Measurements from ENCODE around the gene ATP6V1F.
A peak's percentile ranks its signal among the peaks of the same experiment; 100 is the strongest.

Gene ATP6V1F

DNA sequence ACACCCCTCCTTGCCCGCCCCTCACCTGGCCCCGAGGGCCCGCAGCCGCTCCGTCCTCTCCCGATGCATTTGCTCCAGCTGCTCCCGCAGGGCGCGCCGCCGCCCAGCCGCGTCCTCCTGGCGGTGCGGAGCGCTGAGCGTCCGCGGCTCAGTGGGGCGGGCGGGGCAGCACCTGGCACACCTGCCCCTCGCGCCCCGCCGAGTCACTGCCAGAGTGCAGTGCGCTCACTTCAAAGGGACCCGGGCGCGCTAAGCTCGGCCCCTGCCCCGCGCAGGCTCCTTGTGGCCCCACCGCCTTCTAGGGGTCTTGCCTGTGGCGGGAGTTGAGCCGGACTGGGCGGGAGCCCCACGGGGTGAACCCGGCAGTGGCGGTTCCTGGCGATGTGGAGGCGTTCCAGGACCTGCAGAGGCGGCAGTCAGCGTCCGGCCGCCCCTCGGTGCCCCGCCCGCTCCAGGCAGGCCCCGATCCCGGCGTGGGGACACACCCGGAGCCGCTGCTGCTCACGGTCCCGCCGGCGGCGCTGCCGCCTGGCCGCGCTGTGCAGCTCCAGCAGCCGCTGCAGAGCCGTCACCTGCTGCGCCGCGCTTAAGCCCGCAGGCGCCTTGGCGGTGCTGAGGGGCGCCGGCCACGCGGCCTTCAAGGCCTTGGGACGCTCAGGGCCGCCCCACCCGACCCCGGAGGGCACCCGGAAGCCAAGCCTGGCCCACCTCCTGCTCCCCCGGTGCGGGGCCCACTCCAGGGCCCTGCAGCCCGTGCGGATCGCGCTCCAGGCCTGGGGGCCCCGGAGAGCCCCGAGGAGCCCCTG lies 6.7 kb downstream of the ATP6V1F start:
- peak; percentile 67 to 82 for DNase-seq

DNA sequence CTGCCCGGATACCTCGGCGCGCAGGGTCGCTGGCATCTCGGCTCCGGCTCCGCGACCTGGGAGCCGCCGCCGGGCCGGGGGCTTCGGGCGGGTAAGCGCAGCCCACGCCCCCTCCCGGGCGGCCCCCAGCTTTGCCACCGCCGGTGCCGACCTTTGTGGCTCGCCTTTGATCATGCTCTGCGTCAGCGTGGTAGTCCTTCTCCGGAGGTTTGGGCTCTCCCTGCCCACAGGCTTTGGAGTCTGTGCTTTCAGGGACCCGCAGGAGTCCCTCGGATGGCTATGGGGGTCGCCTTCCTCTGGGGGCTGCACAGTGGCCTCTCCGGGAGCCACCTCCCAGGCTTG lies 7.3 kb downstream of the ATP6V1F start:
- no peak for DNase-seq

DNA sequence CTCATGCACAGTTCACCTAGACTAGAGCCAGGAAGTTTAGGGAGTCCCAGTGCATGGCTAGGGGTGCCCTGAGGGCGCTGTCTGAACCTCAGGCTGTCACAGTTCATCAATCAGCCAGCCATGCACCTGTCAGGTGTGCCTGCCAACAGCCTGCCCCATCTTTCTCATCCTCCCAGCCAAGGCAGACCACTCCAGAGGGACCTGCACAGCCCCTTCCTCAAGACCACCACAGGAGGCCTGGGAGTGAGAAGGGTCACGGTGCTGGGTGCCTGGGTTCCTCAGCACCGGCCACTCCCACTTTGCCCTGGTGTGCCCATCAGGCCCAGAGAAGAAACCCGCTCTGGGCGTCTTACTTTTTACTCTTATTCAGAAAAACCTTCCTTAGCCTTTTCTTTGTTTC lies 8.4 kb downstream of the ATP6V1F start:
- DNase-seq = no peak

DNA sequence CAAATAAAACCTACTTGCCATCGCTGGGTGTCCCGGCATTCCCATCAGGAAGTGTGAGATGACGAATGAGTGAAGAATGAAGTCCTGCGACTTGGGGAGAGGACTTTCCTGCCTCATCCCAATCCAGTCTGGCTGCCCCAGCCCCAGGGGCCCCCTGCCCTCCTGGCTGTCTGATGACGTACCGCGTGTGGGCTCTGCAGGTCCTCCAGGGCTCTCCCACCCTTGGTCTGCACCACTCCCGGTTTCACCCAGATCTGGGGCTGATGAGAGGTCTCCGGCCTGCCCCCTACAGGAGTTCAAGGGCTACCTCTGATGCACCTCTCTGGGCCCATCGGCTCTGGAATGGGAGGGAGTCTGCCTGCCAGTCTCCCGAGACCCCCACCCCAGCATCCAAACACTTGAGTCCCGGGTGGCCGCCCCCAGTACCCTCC lies 9.8 kb downstream of the ATP6V1F start:
- no peak for DNase-seq

DNA sequence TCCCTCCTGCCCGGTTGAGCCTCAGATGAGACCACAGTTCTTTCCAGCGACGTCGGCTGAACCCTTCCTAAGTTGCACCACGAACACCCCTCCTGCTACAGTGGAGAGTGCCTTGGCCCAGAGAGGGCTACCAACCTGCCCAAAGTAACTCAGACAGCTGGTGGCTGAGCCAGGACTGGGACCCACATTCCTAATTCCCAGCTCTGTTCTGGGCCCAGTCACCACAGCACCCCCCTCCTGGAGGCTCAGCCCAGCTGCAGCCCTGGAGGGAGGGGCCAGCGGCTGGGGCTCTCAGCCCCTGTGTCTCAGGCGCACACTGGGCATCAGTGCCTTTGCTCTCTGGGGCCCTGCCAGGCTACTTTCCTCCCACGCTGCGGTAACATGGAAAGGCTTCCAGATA lies 10.6 kb downstream of the ATP6V1F start:
- DNase-seq = no peak

DNA sequence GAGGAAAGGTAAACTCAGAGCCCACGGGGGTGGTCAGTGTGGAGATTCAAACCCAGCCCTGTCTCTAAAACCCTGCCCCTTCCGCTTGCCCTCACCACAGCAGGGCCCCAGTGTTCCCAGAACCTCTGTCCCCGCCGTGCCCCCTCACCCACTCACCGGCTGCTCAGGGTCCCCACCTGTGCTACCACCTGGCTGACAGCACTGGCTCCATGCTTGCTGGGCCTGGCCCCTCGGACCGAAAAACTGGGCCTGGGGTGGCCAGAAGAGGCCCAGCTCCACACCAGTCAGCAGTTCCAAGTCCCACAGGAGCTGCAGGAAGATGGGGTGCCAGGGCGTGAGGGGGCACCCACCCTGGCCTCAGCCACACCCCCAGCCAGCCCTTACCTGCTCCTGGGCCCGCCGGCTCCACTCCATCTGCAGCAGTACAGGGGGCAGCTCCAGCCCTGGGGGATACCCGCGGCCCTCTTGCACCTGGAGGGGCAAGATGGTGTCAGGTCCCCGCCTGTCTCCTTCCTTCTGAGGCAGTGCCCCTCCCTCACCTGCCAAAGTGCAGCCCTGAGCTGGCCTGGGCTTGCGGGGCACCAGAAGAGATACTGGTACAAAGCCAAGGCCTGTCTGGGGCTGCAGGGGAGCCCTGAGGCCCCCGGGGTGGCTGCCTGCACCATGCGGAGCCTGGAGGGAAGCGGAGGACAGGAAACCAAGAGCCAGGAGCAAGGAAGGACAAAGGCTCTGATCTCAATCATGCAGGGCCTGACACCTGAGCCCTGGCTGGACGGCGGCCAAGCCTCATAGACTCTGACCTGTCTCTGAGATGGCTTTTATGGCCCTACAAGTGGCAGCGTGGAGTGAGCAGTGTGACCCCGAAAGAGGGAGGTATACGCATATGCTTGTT lies 11.7 kb downstream of the ATP6V1F start:
- DNase-seq = peak in 1 of 2 experiments; percentile 23

DNA sequence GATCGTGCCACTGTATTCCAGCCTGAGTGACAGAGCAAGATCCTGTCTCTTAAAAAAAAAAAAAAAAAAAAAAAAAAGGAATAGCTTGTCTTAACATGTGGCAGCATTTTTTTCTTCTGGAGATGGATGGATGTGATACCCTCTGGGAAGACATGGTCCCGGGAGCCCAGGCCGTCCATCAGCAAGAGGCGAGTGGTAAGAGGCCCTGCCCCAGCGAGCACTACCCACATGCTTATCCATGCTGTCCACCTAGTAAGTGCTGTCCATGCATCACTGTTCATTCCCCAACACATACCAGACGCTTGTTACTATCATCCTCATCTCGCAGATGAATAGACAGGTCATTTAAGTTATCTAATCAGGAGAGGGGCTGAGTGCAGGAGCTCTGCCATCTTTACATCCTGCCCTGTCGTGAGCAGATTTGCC lies 12.9 kb downstream of the ATP6V1F start:
- no peak for DNase-seq

DNA sequence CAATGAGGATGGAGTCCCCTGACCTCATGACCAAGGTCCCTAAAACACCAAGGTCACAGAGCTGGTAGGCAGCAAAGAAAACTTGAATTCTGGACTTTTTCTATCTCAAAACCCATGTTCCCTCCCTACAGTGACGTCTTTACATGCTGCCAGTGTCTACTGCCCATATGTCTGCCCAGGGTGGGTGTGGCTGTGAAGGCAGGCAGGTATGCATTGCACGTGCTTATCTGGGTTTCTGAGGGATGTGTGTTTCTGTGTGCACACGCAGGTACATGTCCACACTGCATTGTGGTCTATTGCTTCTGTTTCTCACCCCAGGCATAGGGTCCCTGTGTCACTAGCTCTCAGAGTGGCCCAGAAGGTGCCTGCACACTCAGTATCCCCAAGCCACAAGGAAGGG lies 13.5 kb downstream of the ATP6V1F start:
- no peak for DNase-seq

DNA sequence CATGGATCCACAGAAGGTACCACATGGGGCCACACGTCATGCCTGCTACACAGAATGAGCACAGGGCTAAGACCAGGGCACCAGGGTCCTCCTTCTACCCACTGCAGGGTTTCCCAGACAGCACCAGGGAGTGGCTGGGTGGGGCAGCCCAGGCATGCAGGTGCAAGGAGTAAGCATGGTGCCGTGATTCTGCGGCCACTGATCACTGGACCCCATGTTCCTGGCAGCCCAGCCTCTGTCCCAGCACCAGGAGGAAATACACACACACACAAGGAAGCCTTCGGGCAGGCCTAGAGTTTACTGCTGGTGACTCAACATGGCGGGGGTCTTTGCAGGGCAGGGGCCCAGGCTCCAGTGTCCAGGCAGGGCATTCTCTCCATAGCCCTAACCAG lies 13.9 kb downstream of the ATP6V1F start:
- DNase-seq = no peak

DNA sequence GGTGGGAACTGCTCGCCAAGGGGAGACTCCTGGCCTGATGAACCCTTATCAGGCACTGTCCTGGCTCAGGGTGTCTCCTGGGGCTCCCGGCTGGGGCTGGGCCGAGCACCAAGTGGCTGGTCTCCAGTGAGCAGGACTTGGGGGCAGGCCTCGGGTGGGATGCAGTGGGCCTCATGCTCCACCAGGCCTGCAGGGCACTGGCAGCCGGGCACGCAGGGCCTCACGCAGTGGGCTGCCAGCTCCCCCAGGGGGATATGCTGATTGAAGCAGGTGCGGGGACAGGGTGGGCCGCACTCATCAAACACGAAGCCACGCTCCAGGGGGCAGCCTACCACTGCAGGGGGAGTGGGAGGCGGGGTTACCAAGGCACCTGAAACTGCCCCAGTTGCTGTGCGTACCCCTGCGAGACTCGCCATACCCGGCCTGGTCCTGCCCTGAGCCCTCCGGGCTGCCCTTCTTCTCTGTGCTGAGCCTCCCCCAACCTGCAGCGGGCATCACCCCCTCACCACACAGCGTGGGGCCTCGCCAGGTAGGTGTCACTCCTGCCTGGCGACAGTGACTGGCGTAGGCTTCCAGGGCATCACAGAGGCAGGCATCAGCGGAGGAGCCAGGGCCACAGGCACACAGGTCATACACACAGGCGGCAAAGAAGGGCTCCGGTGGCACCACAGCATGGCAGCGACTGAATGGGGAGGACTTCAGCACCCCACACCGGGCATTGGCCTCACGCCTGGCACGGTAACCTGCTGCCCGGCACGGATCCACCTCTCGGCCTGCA lies 14.5 kb downstream of the ATP6V1F start:
- no peak for DNase-seq

DNA sequence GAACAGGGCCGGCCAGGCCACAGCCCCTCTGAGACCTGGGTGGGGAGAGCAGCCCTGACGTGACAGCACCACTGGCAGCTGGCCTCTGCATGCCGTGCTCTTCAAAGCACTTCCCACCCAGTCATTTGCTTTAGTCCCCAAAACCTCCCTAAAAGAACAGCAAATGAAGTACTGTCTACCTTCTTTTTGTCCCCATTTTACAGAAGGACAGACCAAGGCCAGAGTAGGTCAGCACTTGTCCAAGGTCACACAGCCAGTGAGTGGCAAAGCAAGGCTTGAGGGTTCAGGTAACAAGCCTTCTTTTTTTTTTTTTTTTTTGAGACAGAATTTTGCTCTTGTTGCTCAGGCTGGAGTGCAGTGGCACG lies 15.1 kb downstream of the ATP6V1F start:
- no peak for DNase-seq

DNA sequence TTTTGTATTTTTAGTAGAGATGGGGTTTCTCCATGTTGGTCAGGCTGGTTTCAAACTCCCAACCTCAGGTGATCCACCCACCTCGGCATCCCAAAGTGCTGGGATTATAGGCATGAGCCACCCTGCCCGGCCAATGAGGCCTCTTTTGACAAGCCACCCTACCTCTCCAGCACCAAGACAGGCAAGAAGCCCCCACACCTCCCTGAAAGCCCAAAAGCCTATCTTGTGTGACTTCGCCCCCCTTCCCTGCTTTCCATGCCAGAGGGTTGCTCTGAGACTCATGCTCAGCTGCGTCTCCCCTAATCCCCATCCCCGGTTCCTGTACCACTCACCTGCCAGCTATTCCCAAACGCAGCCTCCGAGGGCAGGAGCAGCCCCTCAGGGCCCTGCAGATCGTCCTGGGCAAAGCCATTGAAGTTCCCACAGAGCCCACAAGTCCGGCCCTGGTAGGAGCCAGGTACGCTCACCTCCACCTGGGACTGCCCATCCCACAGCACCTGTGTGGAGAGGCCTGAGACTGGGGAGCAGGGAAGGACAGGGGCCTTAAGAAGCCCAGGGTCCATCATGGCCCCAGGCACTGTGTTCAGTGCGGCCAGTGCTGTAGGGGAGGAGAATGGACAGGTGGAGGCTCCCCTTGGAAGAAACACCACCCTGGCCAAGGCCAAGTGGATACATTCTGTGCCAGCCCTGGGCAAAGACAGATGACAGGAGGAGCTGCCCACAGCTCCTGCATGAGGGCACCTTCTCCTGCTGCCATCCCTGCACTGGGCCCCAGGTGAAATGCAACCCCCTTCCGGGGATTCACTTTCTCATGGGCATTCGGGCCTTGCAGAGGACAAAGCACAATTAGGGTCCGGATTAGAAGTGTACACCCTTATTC lies 15.8 kb downstream of the ATP6V1F start:
- DNase-seq = no peak

DNA sequence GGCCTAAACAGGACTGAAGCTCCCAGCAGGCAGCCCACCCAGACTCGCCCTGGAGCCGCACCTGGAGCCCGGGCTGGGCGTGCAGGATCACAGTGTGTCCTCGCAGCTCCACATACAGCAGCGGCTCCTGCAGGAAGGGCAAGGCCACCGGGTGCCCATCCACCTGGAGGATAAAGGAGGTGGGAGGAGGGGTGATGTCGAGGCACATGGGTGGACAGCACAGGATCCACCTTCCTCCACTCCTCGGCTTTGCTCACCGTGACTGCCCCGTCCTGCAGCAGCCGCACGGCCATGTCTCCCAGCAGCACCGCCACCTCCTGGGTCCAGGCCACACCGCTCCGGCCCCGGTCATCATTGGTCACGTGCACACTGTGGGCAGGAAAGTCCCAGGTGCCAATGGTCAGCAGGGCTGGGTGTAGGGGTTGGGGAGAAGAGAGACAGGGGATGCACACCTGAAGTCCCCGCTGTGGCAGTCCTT lies 16.8 kb downstream of the ATP6V1F start:
- no peak for DNase-seq

DNA sequence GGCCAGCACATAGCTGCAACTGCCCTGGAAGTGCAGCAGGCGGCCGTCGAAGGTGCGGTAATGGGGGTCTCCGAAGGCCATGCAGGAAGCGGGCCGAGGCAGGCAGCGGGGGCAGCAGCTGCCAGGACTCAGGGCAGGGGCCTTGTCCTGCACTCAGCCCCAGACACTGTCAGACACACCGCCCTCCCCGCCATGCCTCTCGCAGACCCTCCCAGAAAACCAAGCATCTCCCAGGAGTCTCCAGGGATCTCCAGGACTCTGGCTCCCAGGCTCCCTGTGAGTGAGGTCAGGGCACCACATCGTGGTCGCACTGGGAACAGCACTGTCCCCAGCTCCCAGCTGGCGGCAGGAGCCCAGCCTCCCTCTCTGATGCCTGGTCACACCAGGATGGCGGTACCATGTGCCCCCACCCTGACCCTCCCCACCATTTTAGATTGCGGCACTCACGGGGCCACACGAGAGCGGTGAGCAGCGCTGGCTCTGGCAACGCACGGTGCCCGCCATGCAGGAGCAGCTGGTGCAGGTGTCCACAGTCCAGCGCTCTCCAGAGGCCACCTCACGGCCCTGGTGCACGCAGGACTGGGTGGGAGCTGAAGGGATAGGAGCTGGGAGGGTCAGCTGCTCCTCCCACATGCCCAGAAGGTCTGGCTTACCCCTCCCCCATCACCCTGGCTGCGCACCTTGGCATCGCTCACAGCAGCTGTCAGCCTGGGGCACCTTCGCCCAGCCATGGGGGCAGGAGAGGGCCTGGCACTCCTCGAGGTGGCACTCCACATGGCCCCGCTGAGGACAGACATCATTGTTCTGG lies 17.5 kb downstream of the ATP6V1F start:
- DNase-seq = peak; percentile 82 to 86

DNA sequence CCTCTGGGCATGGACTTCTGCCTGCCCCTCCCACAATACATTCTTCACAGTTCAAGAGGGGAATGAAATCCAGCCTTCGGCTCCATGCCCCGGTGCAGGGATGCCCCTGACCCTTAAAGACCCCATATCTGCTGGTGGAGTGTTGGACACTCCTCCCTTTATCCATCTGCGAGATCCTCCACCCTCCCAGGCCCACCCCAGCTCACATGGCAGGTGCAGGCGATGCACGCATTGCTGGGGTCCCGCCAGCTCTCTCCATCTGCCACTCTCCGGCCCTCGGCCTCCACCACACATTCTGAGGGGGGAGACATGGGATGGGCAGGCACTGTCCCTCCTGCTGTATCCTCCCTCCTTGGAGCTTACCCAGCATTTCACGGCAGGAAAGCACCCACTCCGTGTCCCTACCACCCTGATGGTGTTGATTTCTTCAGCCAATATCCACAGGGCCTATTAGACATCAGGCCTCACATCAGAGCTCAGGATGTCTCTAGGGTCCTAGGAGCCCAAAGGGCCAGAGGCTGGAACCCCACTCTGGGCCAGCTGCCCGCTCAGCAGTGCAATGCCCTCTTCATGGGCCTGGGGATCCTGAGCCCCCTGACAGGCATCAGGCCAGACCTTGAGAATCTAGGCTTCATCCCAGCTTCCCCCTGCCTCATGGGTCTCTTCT lies 18.3 kb downstream of the ATP6V1F start:
- DNase-seq = no peak

DNA sequence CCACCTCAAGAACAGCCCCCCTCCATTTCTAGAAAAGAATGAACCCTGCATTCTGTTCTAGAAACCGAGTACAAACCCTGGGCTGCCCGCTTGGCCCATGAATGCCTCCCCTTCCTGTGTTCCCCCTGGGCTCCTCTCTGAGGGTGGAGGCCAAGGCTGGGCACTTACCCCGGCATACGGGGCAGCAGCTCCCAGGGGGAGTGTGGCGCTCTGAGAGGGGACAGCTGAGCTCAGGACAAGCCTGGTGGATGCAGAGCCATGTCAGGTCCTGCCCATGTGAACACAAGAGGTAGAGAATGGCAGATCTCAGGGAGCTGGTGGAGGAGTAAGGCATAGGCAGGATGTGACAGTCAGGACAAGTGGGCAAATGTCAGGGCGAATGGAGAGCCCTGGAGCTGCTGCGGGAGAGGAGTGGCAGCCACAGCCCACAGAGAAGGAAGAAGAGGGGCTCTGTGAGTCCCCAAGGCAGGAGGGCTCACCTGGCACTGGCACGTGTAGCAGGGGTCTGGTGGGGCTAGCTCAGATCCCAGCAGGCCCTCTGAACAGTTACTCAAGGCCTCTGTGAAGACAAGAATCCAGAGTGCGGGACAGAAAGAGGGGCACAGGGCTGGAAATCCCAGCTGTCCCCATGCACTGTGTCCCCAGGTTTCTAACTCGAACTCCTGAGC lies 18.9 kb downstream of the ATP6V1F start:
- DNase-seq = no peak

DNA sequence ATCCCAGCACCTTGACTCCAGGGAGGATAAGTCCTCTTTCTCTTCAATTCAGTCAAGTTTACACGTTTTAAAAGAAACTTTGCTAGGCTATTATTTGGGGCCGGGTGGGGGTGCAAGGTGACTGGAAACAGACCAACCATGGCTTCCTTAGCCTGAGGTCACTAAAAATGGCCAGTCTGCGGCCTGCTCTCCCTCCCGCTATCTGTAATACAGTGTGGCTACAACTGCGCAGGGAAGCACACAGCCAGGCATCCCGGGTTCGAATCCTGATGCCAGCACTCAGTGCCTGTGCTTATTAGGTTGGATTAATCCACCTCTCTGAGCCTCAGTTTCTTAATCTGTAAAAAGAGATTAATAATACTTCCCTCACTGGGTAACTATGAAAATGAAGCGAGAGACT lies 19.5 kb downstream of the ATP6V1F start:
- DNase-seq = no peak

DNA sequence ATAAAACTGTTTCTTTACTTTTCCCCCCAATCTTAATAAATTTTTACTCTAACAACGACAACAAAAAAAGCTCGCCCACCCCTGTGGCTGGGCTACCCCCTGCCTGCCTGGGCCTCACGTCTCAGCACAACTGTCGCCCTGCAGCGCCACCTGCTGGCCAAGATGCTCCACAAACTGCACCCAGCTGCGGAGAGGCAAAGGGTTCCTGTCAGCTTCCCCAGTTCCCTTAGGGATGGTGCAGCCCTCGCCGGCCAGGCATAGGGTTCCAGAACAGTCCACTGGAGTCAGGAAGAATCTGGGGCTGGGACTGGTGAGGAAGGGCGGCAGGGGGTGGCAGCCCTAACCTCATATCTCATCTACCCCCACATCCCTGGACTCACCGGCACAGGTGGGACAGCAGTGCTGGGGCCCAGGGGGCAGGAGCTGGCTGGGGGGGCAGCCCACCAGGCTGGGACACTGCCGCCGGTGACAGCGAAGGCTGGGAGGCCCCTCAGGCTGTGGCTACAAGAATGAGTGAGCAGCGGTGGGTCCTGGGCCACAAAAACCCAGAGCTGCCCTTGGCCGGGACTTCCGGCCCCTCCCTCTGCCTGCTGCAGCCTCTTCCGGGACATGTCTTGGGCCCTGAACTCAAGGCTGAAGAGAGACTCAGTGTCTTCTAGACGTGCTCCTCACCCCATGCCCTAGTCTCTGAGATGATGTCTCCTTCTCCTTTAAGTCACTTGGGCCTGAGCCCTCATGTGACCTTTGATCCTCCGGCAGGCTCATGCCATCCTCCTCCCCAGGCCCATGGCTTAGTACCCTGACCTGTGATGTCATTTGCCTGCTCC lies 21.2 kb downstream of the ATP6V1F start:
- DNase-seq = peak; percentile 44 to 66

Measured in NCI-H2081 (cell line).